HG03575 (cell line): Measurements from ENCODE around the gene ALPL.
"Not testable (repeated sequence)": the region's sequence is repeated elsewhere in the genome, so short reads cannot be mapped to it uniquely, and the experiment has no call there.

ENCODE experiments used
- ATAC-seq: cut with Tn5 transposase; IDR thresholded peaks from one replicate; pipeline ENCODE4 v1.9.1; 2021; ENCODE audit not compliant: unreplicated experiment, insufficient number of reproducible peaks, low FRiP score; ENCODE audit errors: extremely low read depth

ALPL gene

DNA sequence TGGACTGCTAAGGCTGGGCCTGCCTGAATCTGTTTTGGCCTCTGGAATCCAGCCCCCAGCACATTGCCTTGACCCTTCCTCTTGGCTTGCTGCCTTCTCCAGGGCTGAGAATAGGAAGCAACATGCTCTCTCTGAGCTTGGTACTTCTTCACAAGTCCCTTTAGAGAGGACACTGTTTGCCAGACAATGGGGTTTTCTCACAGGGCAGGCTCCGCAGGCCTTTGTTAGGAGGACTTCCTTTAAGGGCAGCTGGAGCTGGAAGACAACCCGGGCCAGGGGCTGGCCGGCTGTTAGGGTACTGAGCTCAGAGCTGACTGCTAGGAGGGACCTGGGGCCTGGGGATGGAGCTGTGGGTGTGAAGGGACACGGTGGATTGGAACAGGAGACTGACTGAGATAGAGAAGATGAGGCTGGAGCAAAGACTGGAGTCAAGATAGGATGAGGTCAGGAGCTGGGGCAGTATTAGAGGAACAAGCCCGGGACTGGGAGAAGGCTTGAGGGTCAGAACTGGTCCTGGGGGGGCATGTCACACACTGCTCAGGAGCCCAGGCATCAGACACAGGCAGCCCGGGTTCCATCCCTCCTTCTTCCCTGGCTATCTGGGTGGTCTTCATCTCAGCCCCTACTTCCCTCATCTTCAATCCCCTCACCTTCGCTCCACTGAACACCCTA is 5.4 kb upstream of the ALPL start:
- no peak for ATAC-seq

DNA sequence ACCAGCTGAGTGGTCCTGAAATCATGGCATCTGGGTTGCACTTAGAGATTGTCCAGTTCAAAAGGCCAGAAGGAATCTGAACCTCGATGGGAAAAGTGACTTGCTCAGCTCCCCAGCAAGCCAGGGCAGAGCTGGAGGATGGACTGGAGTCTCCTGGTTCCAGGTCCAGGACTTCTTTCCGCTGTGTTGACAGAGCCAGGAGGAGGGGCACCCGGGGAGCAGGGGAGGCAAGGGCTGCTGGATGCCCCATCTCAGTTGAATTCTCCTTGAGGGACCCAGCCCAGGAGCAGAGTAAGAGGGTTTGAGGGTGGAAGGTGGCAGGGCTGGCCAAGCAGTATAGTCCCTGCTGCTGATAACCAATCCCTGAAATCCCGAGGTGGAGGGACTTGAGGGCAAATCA is 2.4 kb upstream of the ALPL start:
- ATAC-seq: no peak

DNA sequence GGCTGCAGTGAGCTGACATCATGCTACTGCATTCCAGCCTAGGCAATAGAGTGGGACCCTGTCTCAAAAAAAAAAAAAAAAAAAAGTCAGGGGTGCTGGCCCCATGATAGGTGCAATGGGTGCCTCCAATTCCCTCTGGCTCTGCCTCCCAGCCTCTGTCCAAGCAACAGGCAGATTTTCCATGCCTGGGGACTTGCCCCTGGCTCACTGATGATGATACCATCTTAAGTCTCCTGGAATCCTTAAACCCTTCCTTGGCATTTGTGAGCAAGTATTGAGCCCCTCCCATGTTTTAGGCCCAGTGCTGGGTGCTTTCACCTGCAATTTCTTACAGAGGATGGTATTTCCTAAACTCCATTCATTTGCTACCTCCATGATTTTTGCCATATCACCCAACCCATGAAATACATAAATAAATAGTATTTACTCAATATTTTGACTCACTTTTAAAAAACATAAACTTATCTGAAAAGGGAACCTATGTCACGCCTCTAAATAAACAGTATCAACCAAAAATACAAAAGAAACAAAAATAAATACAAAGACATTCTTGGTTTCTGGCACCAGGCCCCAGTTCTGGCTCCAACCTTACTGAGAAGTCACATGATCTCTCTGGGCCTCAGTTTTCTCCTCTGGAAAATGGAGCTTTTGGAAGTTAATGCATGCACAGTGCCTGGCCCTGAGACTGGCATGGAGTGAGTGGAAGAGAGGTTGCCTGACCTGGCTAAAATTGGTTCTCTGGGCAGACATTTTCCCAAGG is 1.5 kb upstream of the ALPL start:
- ATAC-seq: no peak

GRCh38 chr1:21508580-21509350 is 458 bp upstream of the ALPL start:
- no peak for ATAC-seq

DNA sequence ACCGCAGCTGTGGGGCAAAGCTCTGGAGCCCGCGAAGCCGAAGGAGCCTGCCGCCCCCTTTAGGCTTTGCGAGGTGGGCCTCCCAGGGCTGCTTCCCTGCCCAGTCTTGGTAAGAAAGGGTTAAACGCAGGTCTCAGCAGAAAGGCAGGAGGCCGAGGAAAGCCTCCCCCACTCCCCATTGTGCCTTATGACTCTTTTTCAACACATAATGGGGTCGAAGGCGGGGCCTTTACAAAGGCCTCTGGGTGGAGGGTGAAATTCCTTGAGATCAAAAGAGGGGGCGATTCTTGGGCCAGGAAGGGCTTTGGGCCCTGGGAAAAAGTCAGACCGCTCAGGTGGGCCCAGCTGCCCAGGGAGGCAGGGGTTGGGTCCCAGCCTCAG is 880 bp downstream of the ALPL start:
- ATAC-seq: no peak

DNA sequence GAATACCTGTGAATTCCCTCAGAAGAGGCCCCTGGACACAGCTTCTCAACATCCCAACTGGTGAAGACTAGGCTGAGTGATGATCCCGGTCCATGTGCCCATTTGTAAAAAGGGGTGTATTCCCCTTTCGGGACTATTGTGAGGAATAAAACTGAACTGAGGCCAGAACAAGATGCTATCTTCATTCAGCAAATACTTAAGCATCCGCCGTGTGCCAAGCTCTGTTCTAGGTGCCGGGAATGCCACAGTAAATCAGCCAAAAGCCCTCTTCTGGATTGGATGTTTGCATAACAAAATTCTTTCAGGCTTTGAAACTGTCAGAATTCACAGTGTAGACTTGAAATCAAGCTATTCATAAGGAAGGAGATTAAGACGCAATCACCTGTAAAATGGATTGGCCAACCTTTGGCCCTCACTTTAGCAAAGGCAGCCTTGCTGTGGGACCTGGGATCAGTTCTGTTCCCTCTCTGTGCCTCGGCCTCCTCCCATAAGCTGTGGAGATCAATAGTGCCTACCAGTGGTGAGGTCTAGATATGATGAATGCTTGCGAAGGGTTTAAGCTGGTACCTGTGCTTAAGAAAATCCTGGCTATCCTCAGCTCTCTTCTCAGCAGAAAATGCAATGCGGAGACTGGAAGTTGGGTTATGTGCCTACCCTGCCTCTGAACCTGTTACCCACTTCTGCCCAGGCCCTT is 1.8 kb downstream of the ALPL start:
- no peak for ATAC-seq

DNA sequence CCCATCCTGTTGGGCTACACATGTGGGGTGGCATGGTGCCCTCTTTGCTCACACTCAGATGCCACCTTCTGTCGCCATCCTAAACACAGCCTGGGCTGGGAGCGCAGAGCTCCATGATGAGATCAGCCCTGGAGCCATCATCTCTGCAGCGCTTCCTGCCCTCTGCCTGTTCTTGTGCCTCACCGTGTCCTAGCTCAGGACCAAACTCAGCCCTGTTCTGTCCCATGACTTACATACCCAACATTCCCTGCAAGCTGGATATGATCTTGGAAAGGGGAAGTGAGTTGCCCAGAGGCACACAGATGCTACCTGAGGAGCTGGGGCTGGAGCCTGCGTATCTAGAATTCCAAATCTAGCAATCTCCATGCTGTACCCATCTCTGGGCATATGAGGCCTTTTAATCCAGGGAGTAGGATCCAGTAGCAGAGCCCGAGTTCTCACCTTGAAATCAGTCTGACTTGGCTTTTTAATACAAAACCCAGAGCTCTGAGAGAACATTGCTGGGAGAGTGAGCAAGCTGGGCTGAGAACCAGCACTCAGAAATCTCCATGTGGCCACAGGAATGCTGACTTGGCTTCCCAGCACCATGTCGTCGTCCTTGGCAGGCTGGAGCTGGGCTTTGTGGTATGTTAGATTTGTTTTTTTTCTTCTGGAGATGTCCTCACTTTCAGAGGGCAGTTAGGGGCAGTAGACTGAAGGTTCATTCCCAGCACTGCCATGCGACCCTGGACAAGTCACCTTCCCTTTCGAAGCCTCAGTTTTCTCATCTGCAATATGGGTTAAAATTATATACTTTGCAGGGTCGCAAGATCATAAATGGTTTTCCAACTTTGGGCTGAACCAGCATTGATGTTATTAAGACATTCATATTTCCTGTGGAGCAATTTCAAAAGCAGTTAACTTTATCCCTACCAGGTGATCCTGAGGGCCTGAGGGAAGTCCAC is 2.6 kb downstream of the ALPL start:
- ATAC-seq: no peak

DNA sequence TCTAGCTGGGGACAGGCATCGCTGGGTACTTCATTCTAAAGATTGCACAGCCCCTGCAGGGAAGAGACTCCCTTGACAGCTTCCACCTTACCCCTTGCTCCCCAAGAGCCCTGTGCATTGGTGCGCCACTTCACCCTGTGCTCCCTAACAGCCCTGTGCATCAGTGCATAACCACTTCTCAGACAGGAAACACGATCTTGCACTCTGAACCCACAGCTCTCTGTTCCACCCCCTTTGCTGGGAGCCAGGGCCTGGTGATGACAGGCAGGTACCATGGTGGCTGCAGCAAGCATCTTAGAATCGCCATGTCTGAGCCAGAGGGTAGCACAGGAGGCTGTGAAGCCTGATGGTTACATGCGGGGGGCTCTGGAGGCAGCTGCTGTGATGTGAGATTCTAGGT is 5.0 kb downstream of the ALPL start:
- no peak for ATAC-seq

DNA sequence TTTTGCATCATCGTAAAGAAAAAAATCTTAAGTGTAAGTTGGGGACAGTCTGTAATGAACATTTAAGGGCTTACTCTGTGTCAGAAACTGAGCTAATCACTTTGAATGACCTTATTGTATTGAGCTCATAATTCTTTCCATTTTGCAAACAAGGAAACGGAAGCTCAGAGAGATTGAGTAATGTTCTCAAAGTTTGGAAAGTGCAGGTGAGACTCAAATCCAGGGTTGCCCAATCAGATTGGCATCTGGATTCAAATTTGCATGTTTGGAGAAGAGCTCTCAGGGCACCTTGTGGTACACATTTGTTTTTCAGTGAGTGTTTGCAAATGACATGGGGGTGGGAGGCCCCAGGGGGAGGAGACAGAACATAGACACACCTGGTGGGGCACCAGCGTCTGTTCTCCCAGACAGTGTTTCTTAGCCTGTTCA is 8.0 kb downstream of the ALPL start:
- no peak for ATAC-seq

- ATAC-seq: no peak
Observed at GRCh38 chr1:21517660-21518480, 8.6 kb downstream of the ALPL start.

DNA sequence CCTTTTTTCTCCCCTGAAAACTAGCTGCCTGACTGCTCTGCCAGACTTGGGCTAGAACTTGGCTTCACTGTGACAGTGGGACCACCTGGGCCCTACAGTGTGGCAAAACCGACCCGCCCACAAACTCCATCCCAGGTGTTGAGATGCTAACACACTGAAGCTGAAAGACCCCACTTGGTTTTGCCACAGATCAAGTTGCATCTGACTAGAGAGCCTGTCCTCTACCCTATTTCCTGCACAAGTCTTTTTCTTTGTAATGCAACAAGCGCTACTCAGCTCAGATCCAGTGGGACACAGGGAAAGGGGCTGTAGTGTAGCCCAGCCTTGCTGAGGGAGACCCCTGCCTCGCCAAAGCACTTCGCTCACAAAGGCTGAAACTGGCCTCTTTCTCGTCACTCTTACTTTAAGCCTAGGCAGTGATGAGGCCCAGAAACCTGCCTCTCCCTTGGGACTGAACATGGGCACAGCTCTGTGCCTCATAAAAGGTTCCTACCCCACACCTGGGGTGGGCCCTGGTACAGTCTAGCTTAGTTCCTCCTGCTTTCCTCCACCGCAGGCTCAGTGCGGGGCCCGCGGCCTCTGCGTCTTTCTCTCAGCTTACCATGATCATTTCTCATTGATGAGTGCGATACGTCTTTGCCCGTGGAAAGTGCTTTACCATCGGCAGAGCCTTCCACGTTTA is 9.7 kb downstream of the ALPL start:
- no peak for ATAC-seq

GRCh38 chr1:21519486-21520070 is 10.4 kb downstream of the ALPL start:
- ATAC-seq: not testable (repeated sequence)

- ATAC-seq: no peak
Observed at GRCh38 chr1:21520899-21521716, 11.9 kb downstream of the ALPL start.

DNA sequence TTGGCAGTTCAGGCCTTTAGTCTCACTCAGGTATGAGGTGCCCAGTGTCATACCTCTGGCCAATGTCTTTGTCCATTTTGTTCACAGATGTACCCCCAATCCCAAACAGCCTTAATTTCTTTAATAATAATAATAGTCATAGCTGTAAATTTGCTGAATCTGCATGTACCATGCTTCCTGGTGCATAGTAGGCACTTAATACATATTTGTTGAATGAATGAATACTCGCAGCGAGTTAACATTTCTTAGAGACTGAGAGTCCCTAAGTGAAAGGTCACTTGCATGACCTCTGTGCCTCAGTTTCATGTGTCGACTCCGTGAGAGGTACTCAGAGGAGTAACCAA is 12.5 kb downstream of the ALPL start:
- ATAC-seq: no peak

DNA sequence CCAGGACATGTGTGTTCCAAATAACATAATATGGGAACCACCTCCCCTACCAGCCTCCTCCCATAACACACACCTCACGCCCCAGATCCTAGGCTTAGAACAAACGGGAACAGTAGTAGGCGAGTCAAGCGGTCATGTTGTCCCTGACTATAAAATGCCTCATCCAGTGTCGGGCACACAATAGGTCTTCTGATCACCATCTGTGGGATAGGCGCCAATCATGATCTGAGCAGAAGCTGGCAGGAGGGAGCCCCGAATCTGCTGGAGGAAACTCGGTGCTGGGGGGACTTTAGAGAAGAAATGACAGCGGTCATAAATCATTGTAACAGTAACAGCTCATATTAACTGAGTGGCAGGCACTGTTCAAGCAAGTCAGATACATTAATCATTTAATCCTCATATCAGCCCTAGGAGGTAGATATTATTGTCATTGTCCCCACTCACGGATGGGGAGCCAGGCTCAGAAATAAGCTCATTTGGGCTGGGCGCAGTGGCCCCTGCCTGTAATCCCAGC is 13.4 kb downstream of the ALPL start:
- ATAC-seq: no peak

GRCh38 chr1:21523297-21523813 is 14.1 kb downstream of the ALPL start:
- ATAC-seq: no peak
